GM19025 (cell line): ENCODE results near the gene CRY2.
"Not testable (repeated sequence)": the region's sequence is repeated elsewhere in the genome, so short reads cannot be mapped to it uniquely, and the experiment has no call there.

Experiments used
- ATAC-seq: cut with Tn5 transposase; IDR thresholded peaks from one replicate; pipeline ENCODE4 v1.9.1; 2021; ENCODE audit warnings: mild to moderate bottlenecking, low read depth, moderate library complexity; ENCODE audit not compliant: unreplicated experiment

Gene CRY2

GRCh38 chr11:45846974-45847910 lies at the start of gene CRY2:
TSS of gene CRY2 (plus strand) at chr11:45847475. CDS start at chr11:45847491, 16 bp downstream.
- peak; percentile 94 for ATAC-seq

GRCh38 chr11:45798793-45799441 lies 48.4 kb upstream of the CRY2 start:
- no peak for ATAC-seq

- ATAC-seq: no peak
These were observed 47.7 kb upstream of the CRY2 start for GRCh38 chr11:45799562-45799961.

GRCh38 chr11:45800261-45800660 lies 47.0 kb upstream of the CRY2 start:
- no peak for ATAC-seq

GRCh38 chr11:45801723-45802315 lies 45.5 kb upstream of the CRY2 start:
- ATAC-seq: no peak

- no peak for ATAC-seq
These were observed 44.6 kb upstream of the CRY2 start for GRCh38 chr11:45802531-45803317.

- ATAC-seq: no peak
These were observed 43.1 kb upstream of the CRY2 start for GRCh38 chr11:45803971-45804760.

GRCh38 chr11:45804761-45805304 lies 42.4 kb upstream of the CRY2 start, which contains the start of gene SLC35C1:
TSS of gene SLC35C1 (plus strand) at chr11:45805149. CDS start at chr11:45805802, 653 bp downstream.
- peak; percentile 96 for ATAC-seq

GRCh38 chr11:45805305-45806071 lies 41.8 kb upstream of the CRY2 start:
- peak; percentile 23 for ATAC-seq

GRCh38 chr11:45806072-45806933 lies 41.0 kb upstream of the CRY2 start:
- no peak for ATAC-seq

GRCh38 chr11:45806937-45807791 lies 40.1 kb upstream of the CRY2 start:
- no peak for ATAC-seq

GRCh38 chr11:45807792-45808238 lies 39.5 kb upstream of the CRY2 start:
- no peak for ATAC-seq

- ATAC-seq: not testable (repeated sequence)
These were observed 38.8 kb upstream of the CRY2 start for GRCh38 chr11:45808427-45808826.

GRCh38 chr11:45809456-45810395 lies 37.5 kb upstream of the CRY2 start:
- ATAC-seq: no peak

GRCh38 chr11:45810431-45811108 lies 36.7 kb upstream of the CRY2 start:
- no peak for ATAC-seq
